Transverse colon (tissue), 4 donors: ENCODE data around the gene KHDC4.

Source experiments
- EP300 ChIP-seq: sonication (generic); formaldehyde crosslinking; IDR thresholded peaks from one replicate; pipeline ENCODE4 v1.6.1; 2017; ENCODE audit warnings: antibody characterized with exemption, low read depth
- POLR2A ChIP-seq: fragments of 450-650 bp; IDR thresholded peaks from one replicate; pipeline ENCODE4 v1.6.1; 2016; ENCODE audit warnings: antibody characterized with exemption, mild to moderate bottlenecking, moderate library complexity
- POLR2AphosphoS5 ChIP-seq, 3 donors: sonication (generic); formaldehyde crosslinking; IDR thresholded peaks; one replicate each; pipeline ENCODE4 v1.6.1; 2016; ENCODE audit warnings: antibody characterized with exemption in 3 of 3
- TF ChIP-seq, protein P1 (sequence below), 5 experiments: fragments of 200-600 bp in 3 of 5; fragments of 450-650 bp in 2 of 5; sonication (generic) in 3 of 5; IDR thresholded peaks; 1 replicate in 2 of 5; 2 replicates in 3 of 5; pipeline ENCODE4 v1.5.1; 2016 to 2017; ENCODE audit warnings: antibody characterized with exemption in 5 of 5, inconsistent platforms in 3 of 5, mild to moderate bottlenecking in 2 of 5, moderate library complexity in 1 of 5

DNA sequence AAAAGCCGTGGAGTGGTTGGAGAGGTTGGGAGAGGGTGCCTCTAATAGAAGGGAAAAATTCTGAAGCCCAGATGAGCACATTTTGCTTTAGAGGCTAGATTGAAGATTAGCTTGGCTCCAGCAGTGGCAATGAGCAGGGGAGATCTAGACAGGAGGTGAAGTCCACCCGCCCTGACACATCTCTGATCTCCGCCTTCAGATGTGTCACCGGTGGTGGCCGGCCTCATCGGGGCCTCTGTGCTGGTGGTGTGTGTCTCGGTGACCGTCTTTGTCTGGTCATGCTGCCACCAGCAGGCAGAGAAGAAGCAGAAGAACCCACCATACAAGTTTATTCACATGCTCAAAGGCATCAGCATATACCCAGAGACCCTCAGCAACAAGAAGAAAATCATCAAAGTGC lies 66.4 kb downstream of the KHDC4 start:
- no peak for TF ChIP-seq POLR2A
- TF ChIP-seq, protein P1, sequence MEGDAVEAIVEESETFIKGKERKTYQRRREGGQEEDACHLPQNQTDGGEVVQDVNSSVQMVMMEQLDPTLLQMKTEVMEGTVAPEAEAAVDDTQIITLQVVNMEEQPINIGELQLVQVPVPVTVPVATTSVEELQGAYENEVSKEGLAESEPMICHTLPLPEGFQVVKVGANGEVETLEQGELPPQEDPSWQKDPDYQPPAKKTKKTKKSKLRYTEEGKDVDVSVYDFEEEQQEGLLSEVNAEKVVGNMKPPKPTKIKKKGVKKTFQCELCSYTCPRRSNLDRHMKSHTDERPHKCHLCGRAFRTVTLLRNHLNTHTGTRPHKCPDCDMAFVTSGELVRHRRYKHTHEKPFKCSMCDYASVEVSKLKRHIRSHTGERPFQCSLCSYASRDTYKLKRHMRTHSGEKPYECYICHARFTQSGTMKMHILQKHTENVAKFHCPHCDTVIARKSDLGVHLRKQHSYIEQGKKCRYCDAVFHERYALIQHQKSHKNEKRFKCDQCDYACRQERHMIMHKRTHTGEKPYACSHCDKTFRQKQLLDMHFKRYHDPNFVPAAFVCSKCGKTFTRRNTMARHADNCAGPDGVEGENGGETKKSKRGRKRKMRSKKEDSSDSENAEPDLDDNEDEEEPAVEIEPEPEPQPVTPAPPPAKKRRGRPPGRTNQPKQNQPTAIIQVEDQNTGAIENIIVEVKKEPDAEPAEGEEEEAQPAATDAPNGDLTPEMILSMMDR (IDR thresholded peaks at IDR 0.05): no peak
- no peak for TF ChIP-seq POLR2AphosphoS5 (IDR thresholded peaks at IDR 0.05)
- no peak for TF ChIP-seq EP300
